Ishikawa (cell line): ENCODE data around the gene PRDM16.

Source experiments
- CEBPB ChIP-seq: IDR thresholded peaks from 2 replicates; pipeline ENCODE4 v1.6.1; 2012
- CREB1 ChIP-seq: IDR thresholded peaks from 2 replicates; pipeline ENCODE4 v1.6.1; 2012; ENCODE audit warnings: low read depth
- EGR1 ChIP-seq: IDR thresholded peaks from 2 replicates; pipeline ENCODE4 v1.6.1; 2012
- EP300 ChIP-seq: IDR thresholded peaks from 2 replicates; pipeline ENCODE4 v1.6.1; 2012; ENCODE audit warnings: borderline replicate concordance
- FOXM1 ChIP-seq: IDR thresholded peaks from 2 replicates; pipeline ENCODE4 v1.6.1; 2012; ENCODE audit warnings: low read depth, borderline replicate concordance
- MAX ChIP-seq: IDR thresholded peaks from 2 replicates; pipeline ENCODE4 v1.6.1; 2012
- NFIC ChIP-seq: IDR thresholded peaks from 2 replicates; pipeline ENCODE4 v1.6.1; 2012
- RAD21 ChIP-seq: IDR thresholded peaks from 2 replicates; pipeline ENCODE4 v1.6.1; 2012; ENCODE audit warnings: low read depth
- REST ChIP-seq: IDR thresholded peaks from 2 replicates; pipeline ENCODE4 v1.6.1; 2012; ENCODE audit warnings: low read depth, mild to moderate bottlenecking
- TAF1 ChIP-seq: IDR thresholded peaks from 2 replicates; pipeline ENCODE4 v1.6.1; 2012; ENCODE audit warnings: low read depth, mild to moderate bottlenecking
- TCF12 ChIP-seq: IDR thresholded peaks from 2 replicates; pipeline ENCODE4 v1.6.1; 2012; ENCODE audit warnings: low read depth
- TEAD4 ChIP-seq: IDR thresholded peaks from 2 replicates; pipeline ENCODE4 v1.6.1; 2012
- USF1 ChIP-seq: IDR thresholded peaks from 2 replicates; pipeline ENCODE4 v1.6.1; 2012
- YY1 ChIP-seq: IDR thresholded peaks from 2 replicates; pipeline ENCODE4 v1.6.1; 2012; ENCODE audit warnings: low read depth
- ZBTB7A ChIP-seq: IDR thresholded peaks from 2 replicates; pipeline ENCODE4 v1.6.1; 2012; ENCODE audit warnings: low read depth

The PRDM16 gene

GRCh38 chr1:3137111-3138100 is 68.4 kb downstream of the PRDM16 start:
- TF ChIP-seq MAX (no peak), NFIC (no peak), CREB1 (no peak), EP300 (no peak), YY1 (no peak), ZBTB7A (no peak), EGR1 (no peak), TAF1 (no peak), CEBPB (no peak)

GRCh38 chr1:3138623-3139151 is 69.7 kb downstream of the PRDM16 start:
- TF ChIP-seq FOXM1 (no peak), USF1 (no peak), RAD21 (no peak), TAF1 (no peak), YY1 (no peak), MAX (no peak), CEBPB (no peak), TEAD4 (no peak), CREB1 (no peak), ZBTB7A (no peak), EGR1 (no peak), EP300 (no peak), TCF12 (no peak), REST (no peak), NFIC (no peak)

GRCh38 chr1:3139451-3139852 is 70.4 kb downstream of the PRDM16 start:
- no peak for TF ChIP-seq ZBTB7A
- TF ChIP-seq USF1 = no peak
- no peak for TF ChIP-seq REST
- TF ChIP-seq MAX = no peak
- TF ChIP-seq CREB1 = no peak
- no peak for TF ChIP-seq EGR1
- TF ChIP-seq TCF12 = no peak
- TF ChIP-seq CEBPB = no peak
- TF ChIP-seq RAD21 = no peak
- TF ChIP-seq NFIC = no peak
- TF ChIP-seq TAF1 = no peak
- TF ChIP-seq TEAD4 = no peak
- TF ChIP-seq YY1 = no peak

- TF ChIP-seq RAD21 (no peak), CREB1 (no peak)
Observed at GRCh38 chr1:3139871-3140361, 70.9 kb downstream of the PRDM16 start.

GRCh38 chr1:3140437-3140836 is 71.4 kb downstream of the PRDM16 start:
- TF ChIP-seq EP300 (no peak), RAD21 (no peak), TEAD4 (no peak), NFIC (no peak), REST (no peak), CREB1 (no peak), CEBPB (no peak), MAX (no peak), TAF1 (no peak), FOXM1 (no peak)
